CD4-positive, alpha-beta T cell treated with Interleukin-17A for 4 hours (primary cell): ENCODE measurements around the gene MUC12.
"Not testable (repeated sequence)": the region's sequence is repeated elsewhere in the genome, so short reads cannot be mapped to it uniquely, and the experiment has no call there.

ENCODE experiments used
- DNase-seq: peaks from one replicate; pipeline ENCODE4 v3.0.0-alpha.2; 2020; ENCODE audit warnings: mixed read lengths

Gene MUC12

DNA sequence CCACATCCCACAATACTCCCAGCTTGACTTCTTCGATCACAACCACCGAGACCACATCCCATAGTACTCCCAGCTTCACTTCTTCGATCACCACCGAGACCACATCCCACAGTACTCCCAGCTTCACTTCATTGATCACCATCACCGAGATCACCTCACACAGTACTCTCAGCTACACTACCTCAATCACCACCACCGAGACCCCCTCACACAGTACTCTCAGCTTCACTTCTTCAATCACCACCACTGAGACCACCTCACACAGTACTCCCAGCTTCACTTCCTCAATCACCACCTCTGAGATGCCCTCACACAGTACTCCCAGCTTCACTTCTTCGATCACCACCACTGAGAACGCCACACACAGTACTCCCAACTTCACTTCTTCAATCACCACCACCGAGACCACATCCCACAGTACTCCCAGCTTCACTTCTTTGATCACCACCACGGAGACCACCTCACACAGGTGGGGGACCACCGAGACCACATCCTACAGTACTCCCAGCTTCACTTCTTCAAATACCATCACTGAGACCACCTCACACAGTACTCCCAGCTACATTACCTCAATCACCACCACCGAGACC, 11.4 kb upstream of the MUC12 start:
- DNase-seq: no peak

DNA sequence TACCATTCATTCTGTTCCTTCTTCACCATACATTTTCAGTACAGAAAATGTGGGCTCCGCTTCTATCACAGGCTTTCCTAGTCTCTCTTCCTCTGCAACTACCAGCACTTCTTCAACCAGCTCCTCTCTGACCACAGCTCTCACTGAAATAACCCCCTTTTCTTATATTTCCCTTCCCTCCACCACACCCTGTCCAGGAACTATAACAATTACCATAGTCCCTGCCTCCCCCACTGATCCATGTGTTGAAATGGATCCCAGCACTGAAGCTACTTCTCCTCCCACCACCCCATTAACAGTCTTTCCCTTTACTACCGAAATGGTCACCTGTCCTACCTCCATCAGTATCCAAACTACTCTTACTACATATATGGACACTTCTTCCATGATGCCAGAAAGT, 9.5 kb upstream of the MUC12 start:
- no peak for DNase-seq

DNA sequence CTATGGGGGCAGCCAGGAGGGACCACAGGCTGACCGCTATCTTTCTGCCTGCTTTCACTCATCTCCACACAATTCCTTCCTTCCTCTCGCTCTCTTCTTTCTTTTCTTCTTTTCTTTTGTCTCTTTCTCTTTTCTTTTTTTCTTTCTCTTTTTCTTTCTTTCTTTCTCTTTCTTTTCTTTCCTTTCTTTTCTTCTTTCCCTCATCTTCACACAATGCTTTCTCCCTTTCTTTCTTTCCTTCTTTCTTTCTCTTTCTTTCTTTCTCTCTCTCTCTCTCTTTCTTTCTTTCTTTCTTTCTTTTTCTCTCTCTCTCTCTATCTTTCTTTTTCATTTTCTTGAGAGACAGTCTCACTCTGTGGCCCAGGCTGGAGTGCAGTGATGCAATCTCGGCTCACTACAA, 6.8 kb upstream of the MUC12 start:
- no peak for DNase-seq

DNA sequence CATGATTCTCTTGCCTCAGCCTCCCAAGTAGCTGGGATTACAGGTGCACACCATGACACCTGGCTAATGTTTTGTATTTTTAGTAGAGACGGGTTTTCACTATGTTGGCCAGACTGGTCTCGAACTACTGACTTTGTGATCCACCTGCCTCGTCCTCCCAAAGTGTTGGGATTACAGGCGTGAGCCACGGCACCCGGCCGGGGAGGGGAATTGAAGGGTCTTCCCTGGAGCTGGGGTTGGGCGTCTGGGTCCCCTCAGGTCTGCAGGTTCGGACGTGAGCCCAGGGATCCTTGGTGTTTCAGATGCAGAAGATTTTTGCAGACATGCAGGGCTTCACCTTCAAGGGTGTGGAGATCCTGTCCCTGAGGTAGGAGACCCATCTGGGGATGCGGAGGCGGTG, 6.0 kb upstream of the MUC12 start:
- no peak for DNase-seq

DNA sequence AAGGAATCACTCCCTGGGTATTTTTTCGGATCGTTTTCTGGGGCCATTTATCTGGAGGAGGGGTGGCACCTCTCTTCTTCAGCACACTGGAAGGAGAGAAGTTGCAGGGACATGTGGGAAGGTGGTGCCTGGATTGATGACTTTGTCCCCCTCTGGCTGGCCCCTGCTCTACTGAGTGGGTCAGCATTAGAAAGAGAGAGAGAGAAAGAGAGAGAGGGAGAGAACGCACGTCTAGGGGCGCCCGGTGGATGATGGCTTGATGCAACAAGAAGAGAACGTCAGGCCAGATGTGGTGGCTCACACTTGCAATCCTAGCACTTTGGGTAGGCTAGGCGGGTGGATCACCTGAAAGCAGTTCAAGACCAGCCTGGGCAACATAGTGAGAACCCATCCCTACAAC, 5.5 kb upstream of the MUC12 start:
- no peak for DNase-seq

DNA sequence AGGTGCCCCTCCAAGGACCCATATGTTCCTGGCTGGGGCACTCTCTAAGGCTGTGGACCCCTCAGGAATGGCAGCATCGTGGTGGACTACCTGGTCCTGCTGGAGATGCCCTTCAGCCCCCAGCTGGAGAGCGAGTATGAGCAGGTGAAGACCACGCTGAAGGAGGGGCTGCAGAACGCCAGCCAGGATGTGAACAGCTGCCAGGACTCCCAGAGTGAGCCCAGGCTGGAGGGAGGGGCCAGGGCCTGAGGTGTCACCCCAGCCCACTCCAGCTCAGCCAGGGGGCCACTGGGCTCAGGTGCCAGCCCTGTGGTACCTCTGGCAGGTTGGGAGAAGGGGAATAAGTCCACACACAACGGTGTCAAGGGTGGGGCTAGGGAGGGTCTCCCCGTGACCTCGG, 4.7 kb upstream of the MUC12 start:
- DNase-seq: no peak

DNA sequence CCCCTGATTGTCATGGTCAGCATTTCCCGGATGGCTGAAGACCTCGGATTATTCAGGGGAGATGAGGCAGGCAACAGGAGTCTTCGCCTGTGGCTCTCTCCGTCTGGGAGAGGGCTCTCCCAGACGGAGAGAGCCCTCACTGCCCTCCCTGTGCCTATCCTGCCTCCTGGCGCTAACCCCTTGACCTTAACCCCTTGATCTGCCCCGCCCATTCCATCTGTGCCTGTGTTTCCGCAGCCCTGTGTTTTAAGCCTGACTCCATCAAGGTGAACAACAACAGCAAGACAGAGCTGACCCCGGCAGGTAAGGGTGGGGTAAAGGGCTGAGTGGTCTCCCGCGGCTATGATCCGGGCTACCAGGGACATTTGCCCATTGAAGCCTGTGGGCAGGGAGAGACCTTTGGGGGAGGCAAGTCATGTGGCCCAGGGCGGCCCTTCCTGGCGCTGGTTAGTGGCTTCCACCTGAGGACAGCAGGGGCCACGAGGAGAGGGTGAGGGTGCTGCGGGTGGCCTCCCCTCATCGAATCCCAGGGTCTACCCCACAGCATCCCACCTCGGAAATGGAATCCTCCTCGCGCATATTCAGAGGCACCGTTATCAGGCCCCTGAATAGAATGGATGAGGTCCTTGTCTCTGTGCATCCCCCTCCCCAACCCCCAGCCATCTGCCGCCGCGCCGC, 4.2 kb upstream of the MUC12 start:
- DNase-seq: no peak

DNA sequence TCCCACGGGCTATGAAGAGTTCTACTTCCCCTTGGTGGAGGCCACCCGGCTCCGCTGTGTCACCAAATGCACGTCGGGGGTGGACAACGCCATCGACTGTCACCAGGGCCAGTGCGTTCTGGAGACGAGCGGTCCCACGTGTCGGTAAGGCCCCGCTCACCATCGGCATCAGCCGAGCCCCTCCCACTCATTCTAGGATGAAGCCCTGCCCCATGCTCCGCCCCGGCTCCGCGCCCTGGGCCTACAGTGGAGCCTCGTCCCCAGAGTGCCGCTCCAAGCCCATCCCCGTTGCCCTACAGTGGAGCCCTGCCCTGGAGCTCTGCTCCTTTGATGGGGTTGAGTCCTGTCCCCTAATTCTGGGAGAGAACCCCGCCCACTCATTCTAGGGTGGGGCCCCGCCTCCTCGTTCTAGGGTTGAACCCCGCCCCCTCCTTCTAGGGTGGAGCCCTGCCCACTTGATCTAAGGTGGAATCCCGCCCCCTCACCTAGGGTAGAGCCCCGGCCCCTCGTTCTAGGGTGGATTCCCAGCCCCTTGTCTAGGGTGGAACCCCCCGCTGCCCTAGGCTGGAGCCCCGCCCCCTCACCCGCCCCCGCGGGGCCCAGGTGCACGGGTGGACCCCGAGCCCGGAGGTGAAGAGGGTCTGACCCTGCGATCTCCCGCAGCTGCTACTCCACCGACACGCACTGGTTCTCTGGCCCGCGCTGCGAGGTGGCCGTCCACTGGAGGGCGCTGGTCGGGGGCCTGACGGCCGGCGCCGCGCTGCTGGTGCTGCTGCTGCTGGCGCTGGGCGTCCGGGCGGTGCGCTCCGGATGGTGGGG, 3.4 kb upstream of the MUC12 start:
- peak; percentile 76 for DNase-seq

DNA sequence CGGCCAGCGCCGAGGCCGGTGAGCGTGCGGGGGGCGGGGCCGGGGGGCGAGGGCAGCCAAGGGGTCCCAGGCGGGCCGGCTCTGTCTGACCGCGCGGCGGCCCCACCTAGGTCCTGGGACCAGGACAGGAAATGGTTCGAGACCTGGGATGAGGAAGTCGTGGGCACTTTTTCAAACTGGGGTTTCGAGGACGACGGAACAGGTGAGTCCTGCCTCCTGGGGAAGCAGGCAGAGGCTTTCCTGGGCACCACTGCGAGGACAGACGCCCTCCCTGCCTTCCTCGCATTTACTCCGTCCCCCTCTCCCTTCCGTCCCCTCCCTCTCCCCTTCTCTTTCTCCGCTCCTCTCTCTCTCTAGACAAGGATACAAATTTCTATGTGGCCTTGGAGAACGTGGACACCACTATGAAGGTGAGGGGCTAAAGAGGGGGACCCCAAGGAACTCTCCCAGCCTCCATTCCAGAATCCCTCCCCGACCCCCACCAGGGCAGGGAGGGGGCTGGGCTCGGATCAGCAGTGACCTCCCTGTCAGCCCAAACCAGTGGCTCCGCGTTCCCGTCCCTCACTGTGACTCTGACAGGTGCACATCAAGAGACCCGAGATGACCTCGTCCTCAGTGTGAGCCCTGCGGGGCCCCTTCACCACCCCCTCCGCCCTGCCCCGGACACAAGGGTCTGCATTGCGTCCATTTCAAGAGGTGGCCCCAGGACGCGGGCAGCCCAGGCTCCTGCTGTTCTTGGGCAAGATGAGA, 2.6 kb upstream of the MUC12 start:
- DNase-seq: no peak

DNA sequence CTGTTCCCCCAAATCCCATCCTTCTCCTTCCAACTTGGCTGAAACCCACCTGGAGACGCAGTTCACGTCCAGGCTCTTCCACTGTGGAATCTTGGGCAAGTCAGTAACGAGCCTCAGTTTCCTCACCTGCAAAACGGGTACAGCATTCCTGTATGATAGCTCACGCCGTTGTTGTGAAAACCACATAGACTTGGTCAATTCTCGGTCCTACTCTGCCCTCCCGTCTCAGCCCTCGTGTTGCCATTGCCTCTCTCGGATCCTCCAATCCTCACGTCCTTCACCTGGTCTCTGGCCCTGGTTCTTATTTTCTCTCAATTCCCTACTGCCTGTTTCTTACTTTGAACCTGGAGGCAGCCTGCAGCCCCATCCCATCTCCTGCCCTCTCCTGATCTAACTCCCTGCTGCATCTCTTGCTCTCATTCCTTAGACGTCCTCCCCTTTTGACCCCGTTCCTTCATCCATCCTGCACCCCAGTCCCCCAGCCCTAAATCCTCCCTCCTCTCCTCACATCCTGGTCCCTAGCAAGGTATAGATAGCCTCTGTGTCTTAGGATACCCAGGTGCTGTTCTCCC, 2.0 kb upstream of the MUC12 start:
- DNase-seq: no peak

DNA sequence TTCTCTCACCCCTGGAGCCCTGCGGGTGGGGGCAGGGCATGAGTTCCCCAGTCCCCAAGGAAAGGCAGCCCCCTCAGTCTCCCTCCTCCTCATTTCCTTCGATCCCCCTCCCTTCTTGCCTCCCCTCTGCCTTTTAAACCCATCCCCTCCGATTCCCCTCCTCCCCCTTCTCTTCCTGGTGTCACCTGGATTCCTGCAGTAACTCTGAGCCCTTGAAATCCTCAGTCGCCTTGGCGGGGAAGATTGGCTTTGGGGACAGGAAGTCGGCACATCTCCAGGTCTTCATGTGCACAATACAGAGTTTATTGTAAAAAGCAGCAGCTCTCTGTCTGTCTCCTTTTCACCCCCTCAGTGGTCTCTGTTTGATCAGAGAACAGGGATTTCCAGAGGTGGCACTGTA, 1.3 kb upstream of the MUC12 start:
- DNase-seq: no peak

DNA sequence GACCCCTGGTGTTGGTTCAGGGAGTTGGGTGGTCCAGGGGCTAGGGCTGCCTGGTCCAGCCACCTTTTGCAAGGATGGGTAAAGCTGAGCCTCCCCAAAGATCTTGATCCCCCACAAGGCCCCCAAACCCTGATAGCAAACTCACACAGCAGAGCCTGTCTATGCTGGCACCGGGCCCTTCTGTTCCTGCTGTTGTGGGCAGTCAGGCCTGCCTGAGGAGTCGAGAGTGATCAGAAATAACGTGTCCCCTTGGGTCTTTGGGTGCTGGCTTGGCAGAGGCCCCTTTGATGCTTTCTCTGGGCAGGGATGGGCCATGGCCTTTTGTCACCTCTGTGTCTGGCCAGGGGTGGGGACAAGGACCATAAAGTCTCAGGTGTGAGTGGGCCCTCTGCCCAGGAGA, 715 bp upstream of the MUC12 start:
- DNase-seq: no peak

DNA sequence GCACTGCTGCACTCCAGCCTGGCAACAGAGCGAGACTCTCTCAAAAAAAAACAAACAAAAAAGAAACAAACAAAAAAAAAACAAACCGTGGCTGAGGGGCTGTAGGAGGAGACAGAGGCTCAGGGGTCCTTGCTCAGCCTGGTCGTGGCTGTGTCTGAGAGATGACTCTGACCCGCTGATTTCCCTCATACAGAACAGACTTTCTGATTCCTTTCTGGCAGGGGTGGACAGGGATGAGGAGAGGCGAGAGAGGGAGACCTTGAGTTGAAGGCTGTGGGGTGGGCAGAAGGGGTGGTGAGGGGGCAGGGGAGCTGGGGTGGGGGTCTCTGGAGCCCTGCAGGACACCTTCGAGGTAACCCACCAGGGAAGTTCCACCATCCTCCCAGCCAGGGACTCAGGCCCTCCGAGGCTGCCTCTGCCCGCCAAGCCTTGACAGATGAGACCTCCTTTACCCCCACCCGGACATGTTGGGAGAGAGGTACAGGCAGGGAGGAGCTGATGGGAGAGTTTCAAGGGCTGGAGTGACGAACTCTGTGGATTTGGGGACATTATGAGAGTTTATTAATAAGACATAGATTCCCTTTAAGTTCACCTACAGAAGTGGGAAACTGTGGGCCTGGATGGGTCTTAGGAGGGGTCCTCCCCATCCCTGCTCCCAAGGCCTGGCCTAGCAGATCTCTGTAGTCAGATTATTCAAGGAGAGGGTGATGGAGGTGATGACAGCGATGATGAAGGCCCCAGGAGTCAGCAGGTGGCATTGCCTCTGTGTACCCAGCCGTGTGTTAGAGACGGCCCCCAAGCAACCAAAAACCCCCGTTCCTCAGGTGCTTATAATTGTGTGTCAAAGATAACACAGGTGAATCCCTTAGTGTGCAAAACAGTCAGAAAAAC, 2.0 kb downstream of the MUC12 start:
- no peak for DNase-seq

DNA sequence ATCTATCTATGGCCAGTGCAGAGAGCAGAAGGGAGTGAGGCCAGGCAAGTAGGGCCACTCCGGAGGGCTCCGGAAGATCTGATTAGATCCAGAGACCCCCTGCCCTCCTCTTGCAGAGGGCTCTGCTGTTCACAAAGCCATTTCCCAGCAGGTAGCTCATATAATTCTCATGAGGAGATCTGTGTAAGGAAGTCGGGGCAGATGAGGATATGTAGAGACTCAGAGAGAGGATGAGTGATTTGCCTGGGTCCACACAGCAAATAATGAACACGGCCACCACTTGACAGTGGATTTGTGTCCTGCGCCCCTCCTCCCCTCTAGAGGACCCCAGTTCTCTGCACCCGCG, 2.6 kb downstream of the MUC12 start:
- no peak for DNase-seq

DNA sequence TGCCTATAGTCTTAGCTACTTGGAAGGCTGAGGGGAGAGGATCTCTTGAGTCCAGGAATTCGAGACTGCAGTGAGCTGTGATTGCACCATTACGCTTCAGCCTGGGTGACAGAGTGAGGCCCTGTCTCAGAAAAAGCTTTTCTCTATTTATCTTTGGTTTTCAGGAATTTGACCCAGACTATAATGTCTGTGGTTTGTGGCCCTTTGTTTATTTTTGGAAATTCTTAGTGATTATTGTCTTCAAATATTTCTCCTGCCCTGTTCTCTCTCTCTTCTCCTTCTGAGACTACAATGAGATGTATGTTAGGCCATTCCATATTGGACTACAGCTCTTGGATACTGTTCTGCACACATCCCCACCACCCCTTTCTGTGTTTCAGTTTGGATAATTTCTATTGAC, 4.7 kb downstream of the MUC12 start:
- DNase-seq: no peak

DNA sequence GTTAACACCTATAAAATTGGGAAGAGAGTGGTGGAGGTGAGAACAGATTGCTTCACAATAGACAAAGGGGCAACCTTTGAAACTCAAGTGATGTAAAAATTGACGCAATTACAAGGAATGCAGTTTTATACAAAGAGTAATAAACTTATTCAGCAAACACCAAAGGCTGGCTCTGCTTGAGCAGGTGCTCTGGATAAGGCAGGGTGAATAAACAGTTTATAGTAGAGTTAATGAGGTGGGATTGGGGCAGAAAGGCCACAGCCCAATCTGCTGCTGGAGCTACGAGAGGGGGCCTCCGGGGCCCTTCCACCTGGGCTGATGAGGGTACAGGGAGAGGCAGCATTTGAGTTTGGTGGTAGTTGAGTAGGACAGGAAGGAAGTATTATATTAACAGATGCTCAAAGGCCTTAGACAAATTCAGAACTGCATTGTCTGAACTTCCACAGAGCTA, 6.0 kb downstream of the MUC12 start:
- no peak for DNase-seq

DNA sequence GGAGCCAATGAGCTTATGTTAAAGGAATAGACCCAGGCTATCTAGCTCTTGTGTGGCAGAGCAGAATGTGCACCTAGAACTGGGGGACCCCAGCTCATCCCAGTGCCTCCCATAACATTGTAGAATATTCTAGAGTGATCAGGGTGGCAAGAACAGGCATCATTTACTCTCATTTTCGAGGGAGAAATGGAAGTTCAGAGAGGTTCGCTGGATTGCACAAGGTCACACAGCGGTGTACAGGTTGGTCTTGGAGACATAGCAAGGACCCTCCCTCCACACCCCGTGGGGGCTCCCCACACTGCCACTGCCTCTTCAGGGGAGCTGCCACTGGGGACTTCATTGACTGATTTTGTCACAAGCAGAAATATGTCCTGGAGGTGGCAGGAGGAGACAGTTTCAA, 8.9 kb downstream of the MUC12 start:
- no peak for DNase-seq

DNA sequence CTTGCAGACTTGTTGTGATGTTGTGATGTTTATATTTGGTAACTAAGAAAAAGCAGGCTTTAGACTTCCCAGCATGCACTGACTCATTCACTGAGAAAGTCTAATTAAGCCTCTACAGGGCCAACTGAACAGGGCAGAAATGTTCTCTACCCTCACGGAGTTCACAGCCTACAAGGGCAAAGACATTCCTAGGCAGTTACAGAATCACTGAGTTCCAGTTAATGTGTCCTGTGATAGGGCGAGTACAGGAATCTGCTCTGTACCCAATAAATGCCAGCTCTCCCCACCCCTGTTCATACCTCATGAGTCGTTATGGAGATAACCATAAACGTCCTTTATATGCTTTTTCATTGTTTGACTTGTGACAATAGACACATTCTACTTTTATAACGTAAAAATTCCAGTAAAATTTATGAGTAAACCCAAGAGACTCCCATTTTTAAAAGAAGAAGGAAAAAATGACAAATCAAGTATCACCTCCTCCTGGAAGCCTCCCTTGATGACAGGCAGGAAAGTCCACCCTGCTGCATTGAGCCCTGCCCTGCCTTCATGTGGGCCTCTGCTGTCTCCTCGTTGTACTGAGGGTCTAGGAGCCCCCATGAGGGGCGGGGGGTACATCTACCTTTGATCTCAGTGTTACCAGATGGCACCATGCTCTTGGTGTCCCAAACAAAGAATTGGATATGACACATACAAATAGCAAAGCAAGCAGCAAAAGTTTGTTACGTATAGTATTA, 14.3 kb downstream of the MUC12 start:
- no peak for DNase-seq

DNA sequence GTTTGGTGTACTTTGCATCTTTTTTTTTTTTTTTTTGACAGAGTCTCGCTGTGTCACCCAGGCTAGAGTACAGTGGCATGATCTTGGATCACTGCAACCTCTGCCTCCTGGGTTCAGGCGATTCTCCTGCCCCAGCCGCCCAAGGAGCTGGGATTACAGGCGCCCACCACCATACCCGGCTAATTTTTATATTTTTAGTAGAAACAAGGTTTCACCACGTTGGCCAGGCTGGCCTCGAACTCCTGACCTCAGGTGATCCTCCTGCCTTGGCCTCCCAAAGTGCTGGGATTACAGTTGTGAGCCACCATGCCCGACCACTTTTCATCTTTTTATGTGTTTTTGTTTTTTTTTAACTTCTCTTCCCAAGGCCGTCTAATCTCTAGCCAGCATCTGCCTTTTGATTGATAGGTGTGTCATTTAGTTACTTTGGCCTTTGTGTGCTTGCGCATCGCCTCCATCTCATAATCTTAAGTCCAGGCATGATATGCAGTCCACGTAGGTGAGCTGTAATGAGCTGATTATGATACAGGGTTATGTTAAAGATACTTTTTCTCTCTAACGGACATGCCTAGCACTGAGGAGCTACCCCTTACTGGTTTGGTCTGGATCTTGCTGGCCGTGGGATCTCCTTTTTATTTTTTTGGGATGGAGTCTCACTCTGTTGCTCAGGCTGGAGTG, 15.0 kb downstream of the MUC12 start:
- DNase-seq: not testable (repeated sequence)

DNA sequence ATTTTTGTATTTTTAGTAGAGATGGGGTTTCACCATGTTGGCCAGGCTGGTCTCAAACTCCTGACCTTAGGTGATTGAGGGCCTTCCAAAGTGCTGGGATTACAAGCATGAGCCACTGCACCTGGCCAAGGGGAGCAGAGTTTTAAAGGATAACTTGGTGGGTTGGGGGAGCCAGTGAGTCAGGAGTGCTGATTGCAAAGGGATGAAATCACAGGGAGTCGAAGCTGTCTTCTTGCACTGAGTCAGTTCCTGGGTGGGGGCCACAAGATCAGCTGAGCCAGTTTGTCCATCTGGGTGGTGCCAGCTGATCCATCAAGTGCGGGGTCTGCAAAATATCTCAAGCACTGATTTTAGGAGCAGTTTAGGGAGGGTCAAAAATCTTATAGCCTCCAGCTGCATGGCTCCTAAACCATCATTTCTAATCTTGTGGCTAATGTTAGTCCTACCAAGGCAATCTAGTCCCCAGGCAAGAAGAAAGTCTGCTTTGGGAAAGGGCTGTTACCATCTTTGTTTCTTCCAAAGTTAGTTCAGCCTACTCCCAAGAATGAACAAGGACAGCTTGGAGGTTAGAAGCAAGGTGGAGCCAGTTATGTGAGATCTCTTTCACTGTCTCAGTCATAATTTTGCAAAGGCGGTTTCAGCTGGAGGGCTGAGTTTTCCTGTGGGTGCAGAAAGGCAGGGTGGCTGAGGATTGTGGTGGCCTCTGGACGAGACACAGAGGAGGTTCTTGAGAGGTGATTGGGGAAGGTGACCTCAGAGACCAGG, 15.8 kb downstream of the MUC12 start:
- not testable (repeated sequence) for DNase-seq
